GM18907 (cell line): ENCODE measurements around the gene ATP8A1.

Source experiments
- ATAC-seq: cut with Tn5 transposase; IDR thresholded peaks from one replicate; pipeline ENCODE4 v1.9.1; 2021; ENCODE audit warnings: mild to moderate bottlenecking, moderate library complexity; ENCODE audit not compliant: unreplicated experiment

Gene ATP8A1

GRCh38 chr4:42574870-42575430, 82.0 kb downstream of the ATP8A1 start:
- ATAC-seq, result no peak

GRCh38 chr4:42573249-42573648, 83.7 kb downstream of the ATP8A1 start:
- ATAC-seq, result no peak

GRCh38 chr4:42570221-42570620, 86.7 kb downstream of the ATP8A1 start:
- ATAC-seq, result no peak

- peak; percentile 96 for ATAC-seq
Observed at GRCh38 chr4:42568610-42569207, 88.2 kb downstream of the ATP8A1 start.

GRCh38 chr4:42566835-42567234, 90.1 kb downstream of the ATP8A1 start:
- ATAC-seq, result no peak

- no peak for ATAC-seq
Observed at GRCh38 chr4:42562016-42562415, 94.9 kb downstream of the ATP8A1 start.

GRCh38 chr4:42561031-42561430, 95.9 kb downstream of the ATP8A1 start:
- ATAC-seq, result no peak

GRCh38 chr4:42560467-42560861, 96.4 kb downstream of the ATP8A1 start:
- no peak for ATAC-seq

- ATAC-seq, result no peak
Observed at GRCh38 chr4:42558156-42558555, 98.7 kb downstream of the ATP8A1 start.

- ATAC-seq, result no peak
Observed at GRCh38 chr4:42555828-42556227, 101.1 kb downstream of the ATP8A1 start.

GRCh38 chr4:42554072-42554471, 102.8 kb downstream of the ATP8A1 start:
- ATAC-seq, result no peak

GRCh38 chr4:42549896-42550295, 107.0 kb downstream of the ATP8A1 start:
- ATAC-seq, result no peak

GRCh38 chr4:42547805-42548204, 109.1 kb downstream of the ATP8A1 start:
- no peak for ATAC-seq

GRCh38 chr4:42543762-42544161, 113.1 kb downstream of the ATP8A1 start:
- ATAC-seq, result no peak

GRCh38 chr4:42543126-42543525, 113.8 kb downstream of the ATP8A1 start:
- ATAC-seq, result no peak

- no peak for ATAC-seq
Observed at GRCh38 chr4:42541647-42542046, 115.3 kb downstream of the ATP8A1 start.

GRCh38 chr4:42533042-42533441, 123.9 kb downstream of the ATP8A1 start:
- no peak for ATAC-seq

GRCh38 chr4:42531341-42532030, 125.4 kb downstream of the ATP8A1 start:
- no peak for ATAC-seq

- no peak for ATAC-seq
Observed at GRCh38 chr4:42523066-42523718, 133.7 kb downstream of the ATP8A1 start.

- ATAC-seq, result no peak
Observed at GRCh38 chr4:42519803-42520417, 137.0 kb downstream of the ATP8A1 start.

GRCh38 chr4:42515156-42515884, 141.6 kb downstream of the ATP8A1 start:
- no peak for ATAC-seq
